ENCODE data around the gene IGFBP5.

Gene IGFBP5

DNA sequence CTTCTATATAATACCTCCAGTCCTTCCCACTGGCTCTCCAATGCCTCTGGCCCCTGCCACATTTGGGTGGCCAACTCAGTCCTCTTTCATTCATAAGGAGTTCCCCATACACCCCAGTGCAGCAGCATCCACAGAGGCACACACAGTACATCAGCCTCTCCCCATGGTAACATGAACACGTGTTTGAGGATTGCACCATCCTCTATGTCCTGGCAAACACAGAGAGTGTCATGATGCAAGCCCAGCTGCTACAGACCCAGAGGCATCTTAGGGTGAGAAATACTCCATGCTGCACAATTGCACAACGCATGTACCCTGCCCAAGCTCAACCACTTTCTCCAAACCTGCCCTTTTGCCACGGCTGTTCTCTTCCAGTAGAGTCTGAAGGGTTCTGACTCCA, 11.5 kb downstream of the IGFBP5 start:
- H3K9me3 ChIP-seq (ENCODE audit: control insufficient read depth, low read length): no peaks in the 10 kb centered on the region
- TF ChIP-seq, protein P1, sequence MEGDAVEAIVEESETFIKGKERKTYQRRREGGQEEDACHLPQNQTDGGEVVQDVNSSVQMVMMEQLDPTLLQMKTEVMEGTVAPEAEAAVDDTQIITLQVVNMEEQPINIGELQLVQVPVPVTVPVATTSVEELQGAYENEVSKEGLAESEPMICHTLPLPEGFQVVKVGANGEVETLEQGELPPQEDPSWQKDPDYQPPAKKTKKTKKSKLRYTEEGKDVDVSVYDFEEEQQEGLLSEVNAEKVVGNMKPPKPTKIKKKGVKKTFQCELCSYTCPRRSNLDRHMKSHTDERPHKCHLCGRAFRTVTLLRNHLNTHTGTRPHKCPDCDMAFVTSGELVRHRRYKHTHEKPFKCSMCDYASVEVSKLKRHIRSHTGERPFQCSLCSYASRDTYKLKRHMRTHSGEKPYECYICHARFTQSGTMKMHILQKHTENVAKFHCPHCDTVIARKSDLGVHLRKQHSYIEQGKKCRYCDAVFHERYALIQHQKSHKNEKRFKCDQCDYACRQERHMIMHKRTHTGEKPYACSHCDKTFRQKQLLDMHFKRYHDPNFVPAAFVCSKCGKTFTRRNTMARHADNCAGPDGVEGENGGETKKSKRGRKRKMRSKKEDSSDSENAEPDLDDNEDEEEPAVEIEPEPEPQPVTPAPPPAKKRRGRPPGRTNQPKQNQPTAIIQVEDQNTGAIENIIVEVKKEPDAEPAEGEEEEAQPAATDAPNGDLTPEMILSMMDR (IDR thresholded peaks at IDR 0.05): no peak
- no peak overlapping the region for H3K4me3 ChIP-seq (ENCODE audit: low read depth, low read length)
- no peaks in the 10 kb centered on the region for H3K27me3 ChIP-seq (ENCODE audit: control insufficient read depth, insufficient read depth, low read length)
- no peaks in the 10 kb centered on the region for H3K36me3 ChIP-seq (ENCODE audit: control insufficient read depth, insufficient read depth, low read length)
- no peak overlapping the region for H3K9ac ChIP-seq
- no peak overlapping the region for H3K4me2 ChIP-seq (ENCODE audit: low read length)
- no peaks in the 10 kb centered on the region for H3K79me2 ChIP-seq
- H3K27ac ChIP-seq: no peak overlapping the region
- H2AFZ ChIP-seq: no peak overlapping the region
- H3K4me1 ChIP-seq: peaks cover 4% of the 10 kb centered on the region

DNA sequence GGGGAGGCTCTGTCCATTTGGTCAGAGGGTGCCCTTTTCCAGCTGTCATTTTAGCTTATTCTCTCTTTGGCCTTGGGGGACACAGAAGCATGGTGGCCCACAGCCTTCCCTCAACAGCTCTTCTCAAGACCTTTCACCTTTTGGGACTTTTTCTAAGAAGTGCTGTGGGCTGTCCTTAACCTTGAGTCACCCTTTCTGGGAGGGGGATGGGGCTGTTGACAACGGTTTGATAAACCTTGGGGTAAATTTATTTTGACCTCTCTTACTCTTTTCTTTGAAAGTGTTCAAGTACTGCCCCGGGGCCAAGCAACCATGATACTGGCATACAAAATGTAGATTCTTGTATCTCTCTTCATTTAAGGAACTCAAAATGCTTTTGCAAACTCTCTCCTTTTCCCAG, 13.7 kb downstream of the IGFBP5 start:
- Histone ChIP-seq H3K79me2 (no peaks in the 10 kb centered on the region), H3K4me1 (peaks cover 4% of the 10 kb centered on the region), H3K36me3 (ENCODE audit: control insufficient read depth, insufficient read depth, low read length) (no peaks in the 10 kb centered on the region), H3K27me3 (ENCODE audit: control insufficient read depth, insufficient read depth, low read length) (no peaks in the 10 kb centered on the region), H2AFZ (no peak overlapping the region), H3K4me2 (ENCODE audit: low read length) (no peak overlapping the region), H3K27ac (no peak overlapping the region), H3K4me3 (ENCODE audit: low read depth, low read length) (no peak overlapping the region), H3K9me3 (ENCODE audit: control insufficient read depth, low read length) (no peaks in the 10 kb centered on the region), H3K9ac (no peak overlapping the region)
- TF ChIP-seq, protein P1 (IDR thresholded peaks at IDR 0.05): no peak

DNA sequence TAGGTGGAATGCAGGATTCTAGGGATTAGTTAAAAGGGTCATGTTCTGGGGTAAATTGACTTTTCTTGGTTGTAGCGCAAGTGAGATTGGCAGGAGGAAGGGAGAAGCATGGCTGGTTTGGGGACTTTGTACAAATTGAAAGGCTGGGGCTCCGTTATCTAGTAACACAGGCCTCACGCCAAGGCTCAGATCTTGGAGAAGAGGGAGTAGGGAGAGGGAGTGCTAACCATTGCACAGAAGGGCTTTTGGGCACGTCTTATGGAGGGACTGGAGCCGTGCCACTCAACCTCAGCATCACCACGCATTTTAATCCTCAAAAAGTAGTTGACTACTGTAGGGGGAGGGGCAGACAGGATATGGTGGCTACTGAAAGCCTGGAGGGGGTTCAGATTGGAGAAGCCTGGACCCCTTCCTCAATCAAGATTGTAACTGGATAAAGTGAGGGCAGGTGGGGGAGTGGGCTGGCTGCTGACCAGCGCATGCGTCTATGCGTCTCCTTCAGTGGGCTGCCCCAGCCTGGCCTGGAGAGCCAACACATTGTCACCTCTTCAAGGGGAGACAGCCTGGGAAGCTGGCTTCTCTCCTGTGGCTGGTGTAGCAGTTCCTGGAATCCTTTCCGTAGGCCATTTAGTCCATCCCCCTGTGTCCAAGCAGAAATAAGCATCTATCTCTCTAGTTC, 14.3 kb downstream of the IGFBP5 start:
- no peaks in the 10 kb centered on the region for H3K9me3 ChIP-seq (ENCODE audit: control insufficient read depth, low read length)
- H3K9ac ChIP-seq: no peak overlapping the region
- no peaks in the 10 kb centered on the region for H3K79me2 ChIP-seq
- H3K36me3 ChIP-seq (ENCODE audit: control insufficient read depth, insufficient read depth, low read length): no peaks in the 10 kb centered on the region
- H3K27me3 ChIP-seq (ENCODE audit: control insufficient read depth, insufficient read depth, low read length): no peaks in the 10 kb centered on the region
- TF ChIP-seq, protein P1 (IDR thresholded peaks at IDR 0.05): no peak
- H3K27ac ChIP-seq: no peak overlapping the region
- H3K4me1 ChIP-seq: peaks cover 4% of the 10 kb centered on the region
- H3K4me2 ChIP-seq (ENCODE audit: low read length): no peak overlapping the region
- no peak overlapping the region for H3K4me3 ChIP-seq (ENCODE audit: low read depth, low read length)
- no peak overlapping the region for H2AFZ ChIP-seq

DNA sequence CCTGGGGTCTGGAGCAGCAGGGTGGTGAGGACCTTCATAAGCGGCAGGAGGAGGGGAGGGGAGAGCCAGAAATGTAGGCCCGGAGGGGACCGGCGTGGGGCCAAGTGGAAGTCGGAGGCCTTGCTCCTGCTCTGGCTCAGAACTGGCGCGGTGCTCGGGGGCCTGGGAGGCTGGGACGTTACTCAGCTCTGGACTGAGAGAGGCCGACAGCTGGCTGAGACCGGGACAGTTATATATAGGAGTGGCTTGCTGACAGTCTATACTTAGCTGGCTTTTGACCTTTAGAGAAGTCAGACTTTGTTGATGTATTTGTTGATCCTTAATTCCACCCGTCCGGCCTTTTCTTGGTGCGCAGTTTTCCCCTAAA, 15.7 kb downstream of the IGFBP5 start:
- Histone ChIP-seq H3K36me3 (ENCODE audit: control insufficient read depth, insufficient read depth, low read length) (no peaks in the 10 kb centered on the region), H3K79me2 (no peaks in the 10 kb centered on the region), H2AFZ (no peak overlapping the region), H3K9me3 (ENCODE audit: control insufficient read depth, low read length) (no peaks in the 10 kb centered on the region), H3K27me3 (ENCODE audit: control insufficient read depth, insufficient read depth, low read length) (no peaks in the 10 kb centered on the region), H3K27ac (no peak overlapping the region), H3K4me1 (peaks cover 4% of the 10 kb centered on the region), H3K4me3 (ENCODE audit: low read depth, low read length) (no peak overlapping the region), H3K4me2 (ENCODE audit: low read length) (no peak overlapping the region), H3K9ac (no peak overlapping the region)
- TF ChIP-seq, protein P1 (IDR thresholded peaks at IDR 0.05): no peak

All from parathyroid adenoma (tissue), 2 donors.